ENCODE results near the gene TMEM30A.

DNA sequence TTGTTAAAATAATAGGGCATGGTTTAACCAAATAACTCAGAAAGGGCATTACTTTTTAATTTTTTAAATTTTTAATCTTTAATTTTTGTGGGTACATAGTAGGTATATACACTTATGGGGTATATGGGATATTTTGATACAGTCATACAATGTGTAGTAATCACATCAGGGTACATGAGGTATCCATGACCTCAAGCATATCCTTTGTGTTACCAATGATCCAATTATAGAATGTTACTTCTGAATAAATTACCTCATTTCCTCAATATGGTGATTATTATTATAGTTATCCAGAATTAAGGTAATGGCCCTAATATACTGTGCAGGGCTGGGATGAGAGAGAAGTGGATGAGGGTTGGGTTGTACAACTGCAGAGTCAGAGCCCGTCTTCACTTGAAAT, 45.1 kb upstream of the TMEM30A start:
- TF ChIP-seq CTCF (conservative IDR thresholded peaks at IDR 0.05; ENCODE audit: low read length) (no peak), EZH2phosphoT487 (IDR thresholded peaks at IDR 0.05; ENCODE audit: borderline replicate concordance) (no peak)
